GM12801 (cell line): ENCODE measurements around the gene MUC4.

Experiments used
- TF ChIP-seq, protein P1 (sequence below): IDR thresholded peaks from one replicate; pipeline ENCODE4 v1.5.1; 2011; ENCODE audit warnings: control low read depth; ENCODE audit not compliant: insufficient read length; ENCODE audit errors: extremely low read depth

The MUC4 gene

DNA sequence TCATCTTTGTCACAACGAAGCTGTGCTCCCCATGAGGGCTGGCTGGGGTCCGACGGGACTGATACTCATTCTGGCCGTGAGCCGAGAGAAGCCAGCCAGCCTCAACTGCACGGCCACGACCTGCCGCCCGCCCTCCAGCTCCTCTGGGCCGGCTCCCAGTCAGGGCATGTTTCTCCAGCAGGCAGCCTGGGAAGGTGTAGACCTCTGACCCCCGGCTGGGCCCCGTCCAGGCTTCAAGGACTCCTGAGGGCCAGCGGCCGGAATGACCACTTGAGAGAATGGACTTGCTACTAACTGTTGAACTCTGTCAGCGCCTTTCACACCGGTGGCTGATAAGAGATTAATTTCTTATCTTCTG lies 18.1 kb upstream of the MUC4 start:
- TF ChIP-seq, protein P1, sequence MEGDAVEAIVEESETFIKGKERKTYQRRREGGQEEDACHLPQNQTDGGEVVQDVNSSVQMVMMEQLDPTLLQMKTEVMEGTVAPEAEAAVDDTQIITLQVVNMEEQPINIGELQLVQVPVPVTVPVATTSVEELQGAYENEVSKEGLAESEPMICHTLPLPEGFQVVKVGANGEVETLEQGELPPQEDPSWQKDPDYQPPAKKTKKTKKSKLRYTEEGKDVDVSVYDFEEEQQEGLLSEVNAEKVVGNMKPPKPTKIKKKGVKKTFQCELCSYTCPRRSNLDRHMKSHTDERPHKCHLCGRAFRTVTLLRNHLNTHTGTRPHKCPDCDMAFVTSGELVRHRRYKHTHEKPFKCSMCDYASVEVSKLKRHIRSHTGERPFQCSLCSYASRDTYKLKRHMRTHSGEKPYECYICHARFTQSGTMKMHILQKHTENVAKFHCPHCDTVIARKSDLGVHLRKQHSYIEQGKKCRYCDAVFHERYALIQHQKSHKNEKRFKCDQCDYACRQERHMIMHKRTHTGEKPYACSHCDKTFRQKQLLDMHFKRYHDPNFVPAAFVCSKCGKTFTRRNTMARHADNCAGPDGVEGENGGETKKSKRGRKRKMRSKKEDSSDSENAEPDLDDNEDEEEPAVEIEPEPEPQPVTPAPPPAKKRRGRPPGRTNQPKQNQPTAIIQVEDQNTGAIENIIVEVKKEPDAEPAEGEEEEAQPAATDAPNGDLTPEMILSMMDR = no peak

DNA sequence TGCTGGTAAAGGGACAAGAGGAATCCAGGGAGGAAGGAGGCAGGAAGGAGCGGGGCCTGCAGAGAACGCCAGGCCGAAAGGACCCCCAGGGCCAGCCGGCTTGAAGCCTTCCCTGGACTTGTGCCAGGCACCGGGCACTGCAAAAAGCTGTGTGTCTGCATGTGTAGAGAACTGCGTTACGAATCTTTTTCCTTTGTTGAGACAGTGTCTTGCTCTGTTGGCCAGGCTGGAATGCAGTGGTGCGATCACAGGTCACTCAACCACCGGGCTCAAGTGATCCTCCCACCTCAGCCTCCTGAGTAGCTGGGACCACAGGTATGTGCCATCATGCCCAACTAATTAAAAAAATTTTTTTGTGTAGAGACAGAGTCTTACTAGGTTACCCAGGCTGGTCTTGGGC lies 17.0 kb upstream of the MUC4 start:
- TF ChIP-seq, protein P1 = no peak

DNA sequence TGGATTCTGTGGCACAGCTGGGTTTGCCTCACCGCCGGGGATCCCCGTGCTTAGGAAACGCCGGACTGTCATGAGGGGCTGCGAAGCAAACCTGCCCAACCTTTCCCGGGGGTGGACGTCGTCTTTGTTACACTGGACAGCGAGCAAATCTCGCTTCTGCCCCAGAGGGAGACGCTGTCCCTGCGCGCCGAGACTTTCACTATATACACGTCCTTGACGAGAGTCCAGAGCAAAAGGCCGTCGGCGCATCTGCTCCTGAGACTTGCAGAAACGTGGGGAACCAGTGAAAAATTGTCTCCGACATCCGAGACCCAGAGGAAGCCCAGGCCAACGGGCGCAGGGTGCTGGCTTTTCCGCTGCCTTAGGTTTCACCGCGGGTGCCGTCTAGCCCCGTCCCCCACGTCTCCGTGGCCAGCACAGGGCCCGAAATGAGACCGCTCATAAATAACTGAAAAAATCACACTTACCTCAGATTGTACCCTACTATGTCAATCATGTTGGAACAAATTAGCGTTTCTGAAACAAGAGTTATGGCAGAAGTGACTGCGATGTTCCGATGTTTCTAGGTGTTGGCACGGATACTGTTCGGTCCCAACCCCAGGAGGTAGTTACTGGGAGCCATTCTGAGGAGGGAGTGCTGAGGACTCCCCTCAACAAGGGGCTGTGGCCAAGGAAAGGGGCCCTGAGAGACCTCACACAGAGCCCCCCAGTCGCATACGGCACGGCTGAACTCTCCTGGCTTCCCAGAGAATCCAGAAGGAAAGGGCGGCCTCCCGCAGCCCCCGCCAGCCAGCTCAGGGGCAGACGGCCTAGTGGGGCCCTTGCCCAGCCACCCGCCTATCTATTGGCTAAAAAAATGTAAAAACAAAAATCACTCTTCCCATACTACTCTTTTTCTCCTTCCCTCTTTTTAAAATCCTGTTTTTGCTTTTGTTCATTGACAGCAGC lies 14.4 kb upstream of the MUC4 start:
- TF ChIP-seq, protein P1 = no peak

DNA sequence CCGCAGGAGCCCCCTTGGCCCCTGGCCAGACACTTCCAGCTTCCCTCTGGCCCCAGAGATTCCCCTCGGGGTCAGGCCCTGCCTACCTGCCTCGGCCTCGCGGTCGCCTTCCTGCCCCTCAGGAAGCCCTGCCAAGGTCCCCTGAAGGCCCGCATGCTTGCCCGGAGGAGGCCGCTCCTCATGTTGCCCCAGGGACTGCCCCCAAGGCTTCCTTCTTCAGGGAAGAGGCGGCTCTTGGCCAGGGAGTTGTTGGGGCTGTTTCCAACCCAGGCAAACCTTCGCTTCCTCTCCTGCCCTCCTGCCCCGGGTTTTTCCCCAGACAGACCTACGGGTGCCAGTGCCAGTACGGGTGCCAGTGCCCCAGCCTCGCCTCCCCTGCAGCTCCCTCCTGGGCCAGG lies 13.5 kb upstream of the MUC4 start:
- TF ChIP-seq, protein P1 = no peak

DNA sequence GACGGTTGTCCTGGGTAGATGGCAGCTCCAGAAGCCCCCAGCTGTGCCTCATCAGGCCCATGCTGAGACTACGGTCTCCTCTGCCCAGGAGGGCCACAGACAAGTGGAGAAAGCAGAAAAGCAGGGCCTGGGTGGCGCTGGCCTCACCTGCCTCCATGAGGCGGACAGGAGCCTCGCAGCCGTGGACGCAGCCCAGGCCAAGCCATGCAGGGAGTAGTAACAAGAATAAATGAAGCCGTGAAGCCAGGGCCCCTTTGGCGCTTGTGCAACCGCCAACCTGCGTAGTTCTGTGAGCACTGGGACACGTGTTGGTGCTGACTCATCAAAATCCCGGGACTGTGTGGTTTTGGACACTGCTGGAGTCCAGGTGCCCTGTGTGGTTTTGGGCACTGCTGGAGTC lies 12.3 kb upstream of the MUC4 start:
- TF ChIP-seq, protein P1 = no peak

DNA sequence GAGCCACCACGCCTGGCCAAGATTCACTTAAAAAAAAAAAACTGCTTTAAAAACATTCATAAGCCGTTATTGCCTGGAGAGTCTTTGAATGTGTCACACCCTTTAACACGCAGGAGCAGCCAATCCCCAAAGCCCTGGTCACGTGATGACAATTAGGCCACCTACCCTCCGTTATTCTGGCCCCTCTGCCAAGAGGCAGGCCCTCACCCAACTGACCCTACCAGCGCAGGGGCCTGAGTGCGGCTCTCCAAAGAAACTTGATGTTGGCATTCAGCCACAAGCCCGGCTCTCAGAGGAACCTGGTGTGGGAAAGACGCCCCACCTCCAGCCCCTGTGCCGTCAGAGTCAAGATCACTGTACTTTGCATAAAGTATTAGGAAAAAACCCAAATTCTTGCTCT lies 11.6 kb upstream of the MUC4 start:
- TF ChIP-seq, protein P1 = no peak

DNA sequence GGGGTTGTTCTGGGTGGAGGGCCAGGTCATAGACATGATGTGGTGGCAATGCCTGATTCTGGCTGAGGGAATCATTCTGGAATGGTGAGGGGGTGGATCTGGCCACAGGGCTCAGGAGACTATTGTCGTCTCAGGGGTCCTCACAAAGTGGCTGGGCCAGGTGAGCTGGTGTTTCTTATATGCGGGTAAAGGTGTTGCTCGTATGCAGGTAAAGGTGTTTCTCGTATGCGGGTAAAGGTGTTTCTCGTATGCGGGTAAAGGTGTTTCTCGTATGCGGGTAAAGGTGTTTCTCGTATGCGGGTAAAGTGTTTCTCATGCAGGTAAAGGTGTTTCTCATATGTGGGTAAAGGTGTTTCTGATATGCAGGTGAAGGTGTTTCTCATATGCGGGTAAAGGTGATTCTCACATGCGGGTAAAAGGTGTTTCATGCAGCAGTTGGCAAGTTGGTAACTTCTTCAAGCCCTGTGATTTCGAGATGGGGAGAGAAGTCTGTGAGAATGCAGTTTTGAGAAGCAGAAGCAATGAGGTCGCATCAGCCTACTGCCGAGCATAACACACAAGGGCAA lies 10.5 kb upstream of the MUC4 start:
- TF ChIP-seq, protein P1 = no peak
